NCI-H524 (cell line): ENCODE measurements around the gene BHLHA15.

ENCODE experiments used
- DNase-seq, 2 experiments: peaks; one replicate each; lab custom pipeline; 2025; lab: John Stamatoyannopoulos, UW

Gene BHLHA15

DNA sequence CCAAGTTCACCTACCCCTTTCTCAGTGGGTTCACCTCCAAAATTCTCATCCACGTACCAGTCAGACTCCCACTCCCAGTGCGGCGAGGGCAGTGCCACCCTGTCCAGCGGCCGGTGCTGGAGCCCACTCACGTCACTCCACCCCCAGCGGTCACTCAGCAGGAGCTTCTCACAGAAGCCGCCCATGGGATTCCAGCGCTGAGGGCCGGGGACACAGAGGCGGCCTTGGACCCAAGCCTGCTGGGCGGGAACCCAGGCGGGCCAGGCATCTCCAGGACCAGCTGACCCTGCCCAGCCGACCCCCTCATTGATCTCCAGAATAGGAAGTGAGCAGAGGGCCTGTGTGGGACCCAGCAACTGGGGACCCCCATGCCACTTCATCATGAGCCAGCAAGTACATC is 33.6 kb downstream of the BHLHA15 start:
- DNase-seq = no peak

DNA sequence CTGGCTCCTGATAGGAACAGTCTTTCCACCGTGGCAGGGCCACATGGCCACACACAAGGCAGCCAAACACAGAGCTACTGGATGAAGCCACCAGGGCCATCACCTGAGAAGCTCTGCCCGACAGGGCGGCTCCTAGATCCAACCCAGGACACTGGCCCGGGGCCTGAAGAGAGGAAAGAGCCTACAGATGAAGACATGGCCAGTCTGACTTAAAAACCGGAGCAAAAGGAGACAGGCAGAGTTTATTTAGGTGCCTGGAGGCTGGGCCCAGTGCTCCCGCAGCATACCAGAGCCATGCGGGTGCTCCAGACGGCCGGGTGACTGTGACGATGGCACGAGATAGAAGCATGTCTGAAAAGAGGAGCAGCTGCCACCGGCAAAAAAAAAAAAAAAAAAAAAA is 36.9 kb downstream of the BHLHA15 start:
- no peak for DNase-seq

DNA sequence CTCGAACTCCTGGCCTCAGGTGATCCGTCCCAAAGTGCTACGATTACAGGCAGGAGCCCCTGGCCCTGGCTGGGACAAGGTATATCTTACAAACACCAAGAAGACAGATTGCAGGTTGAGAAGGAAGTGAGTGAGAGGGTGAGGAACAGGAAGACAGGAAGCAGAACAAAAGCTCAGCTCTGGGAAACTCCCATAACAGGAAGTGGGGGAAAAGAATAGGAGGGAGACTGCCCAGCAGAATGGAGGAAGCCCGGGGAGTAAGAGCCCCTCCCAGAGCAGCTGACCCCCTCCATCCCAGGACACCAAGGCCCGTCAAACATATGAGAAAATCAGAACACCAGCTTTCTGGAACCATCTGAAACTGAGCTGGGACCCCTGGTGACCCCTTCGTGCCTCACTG is 37.9 kb downstream of the BHLHA15 start:
- DNase-seq = no peak

DNA sequence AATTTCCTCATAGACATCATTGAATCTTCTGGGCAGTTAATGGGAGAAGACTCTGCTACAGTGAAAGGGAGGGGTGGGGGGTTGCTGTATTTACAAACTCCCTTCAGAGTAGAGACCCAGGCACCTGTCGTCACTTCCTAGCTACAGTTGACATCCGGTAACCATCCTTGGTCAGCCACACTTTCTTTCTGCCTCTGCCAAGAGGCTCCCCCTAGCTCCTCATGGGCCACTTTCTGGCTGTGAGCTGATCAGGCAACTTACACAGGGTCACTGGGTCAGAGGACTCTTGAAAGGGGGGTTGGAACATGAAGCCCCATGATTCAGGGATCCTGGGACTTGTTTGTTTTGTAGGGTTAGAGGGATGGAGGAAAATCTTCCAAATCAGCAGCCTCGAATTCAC is 39.5 kb downstream of the BHLHA15 start:
- no peak for DNase-seq

DNA sequence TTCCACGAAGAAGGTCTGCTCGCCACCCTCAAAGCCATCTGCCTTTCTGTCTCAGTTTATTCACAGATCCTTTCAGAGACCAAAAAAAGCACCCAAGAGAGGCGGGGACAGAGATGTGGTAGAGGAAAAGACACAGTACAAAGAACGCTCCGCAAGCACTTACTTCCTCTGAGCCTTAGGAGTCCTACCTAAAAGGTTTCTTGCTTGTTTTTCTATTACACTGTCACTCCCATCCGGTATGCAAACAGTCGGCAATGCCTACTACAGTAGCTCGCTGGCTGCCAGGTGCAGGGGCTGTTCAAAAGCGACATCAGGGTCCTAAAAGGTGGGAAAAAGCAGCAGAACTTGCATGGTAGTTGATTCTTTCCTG is 40.0 kb downstream of the BHLHA15 start:
- no peak for DNase-seq

DNA sequence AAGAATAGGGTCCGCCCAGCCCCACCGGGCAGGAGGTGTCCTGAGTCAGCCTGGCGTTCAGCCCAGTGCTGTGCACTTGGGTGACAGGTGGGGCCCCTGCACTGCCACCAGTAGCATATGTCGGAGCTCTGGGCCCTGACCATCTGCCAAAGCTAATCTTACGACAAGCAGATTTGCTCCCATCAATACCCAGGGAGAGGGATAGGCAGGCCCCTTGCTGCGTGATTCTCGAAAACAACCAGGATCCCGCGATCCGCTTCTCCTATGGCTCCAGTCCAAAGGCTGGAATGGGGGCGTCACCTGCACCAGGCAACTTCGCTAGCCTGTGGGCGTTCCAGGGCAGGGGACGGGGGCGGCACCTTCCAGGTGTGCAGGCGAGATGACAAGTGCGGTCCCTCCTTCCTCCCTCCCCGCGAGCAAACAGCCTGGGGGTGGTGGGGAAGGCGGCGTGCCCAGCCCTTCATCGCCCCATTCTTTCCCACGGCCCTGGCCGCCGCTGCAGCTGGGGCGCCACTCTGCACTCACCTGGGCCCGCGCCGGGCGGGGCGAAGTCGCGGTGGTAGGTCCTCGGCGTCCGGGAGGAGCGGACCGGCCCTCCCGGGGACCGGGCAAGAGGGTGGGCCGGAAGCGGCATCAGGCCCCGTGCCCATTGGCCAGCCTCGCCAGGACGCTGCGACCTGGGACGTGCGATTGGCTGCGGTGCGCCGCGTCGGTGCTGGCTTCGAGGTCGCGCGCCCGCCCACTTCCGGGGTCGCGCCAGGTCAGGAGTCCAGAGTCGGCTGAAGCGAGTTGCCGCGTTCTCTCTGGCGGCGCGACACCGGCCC is 40.6 kb downstream of the BHLHA15 start, which contains the start of gene TECPR1:
Gene TECPR1 (minus strand): TSS at position 632 of the 824 bp plus-strand sequence. CDS start 6,086 bp downstream, outside the sequence.
- peak; percentile 91 to 96 for DNase-seq

DNA sequence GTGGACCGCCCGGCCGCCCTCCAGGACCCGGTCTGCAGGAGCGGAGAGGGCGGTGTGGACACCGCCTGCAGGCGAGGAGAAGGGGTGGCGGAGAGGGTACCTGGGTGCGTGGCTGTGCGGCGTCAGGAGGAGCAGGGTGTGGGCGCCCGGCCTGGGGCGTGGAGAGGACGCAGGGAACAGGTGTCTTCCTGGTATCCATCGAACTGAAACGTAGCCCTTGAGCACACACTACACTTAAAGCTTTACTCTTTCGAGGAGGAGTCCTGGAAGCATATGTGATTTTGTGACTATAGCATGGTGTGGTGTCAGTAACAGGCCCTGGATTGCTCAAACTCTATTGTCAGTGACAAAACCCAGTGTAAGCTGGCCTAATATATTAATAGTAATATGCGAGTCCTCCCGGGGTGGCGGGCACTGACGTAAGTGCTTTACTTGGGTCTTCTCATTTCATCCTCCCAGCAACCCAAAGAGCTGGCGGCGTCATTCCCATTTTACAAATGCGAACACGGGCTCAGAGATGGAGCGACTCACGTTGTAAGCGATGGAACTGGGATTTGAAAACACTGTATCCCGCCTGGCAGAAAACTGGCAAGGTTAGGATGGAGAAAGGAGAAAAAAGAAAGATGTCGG is 41.3 kb downstream of the BHLHA15 start:
- DNase-seq = peak; percentile 30 to 32

DNA sequence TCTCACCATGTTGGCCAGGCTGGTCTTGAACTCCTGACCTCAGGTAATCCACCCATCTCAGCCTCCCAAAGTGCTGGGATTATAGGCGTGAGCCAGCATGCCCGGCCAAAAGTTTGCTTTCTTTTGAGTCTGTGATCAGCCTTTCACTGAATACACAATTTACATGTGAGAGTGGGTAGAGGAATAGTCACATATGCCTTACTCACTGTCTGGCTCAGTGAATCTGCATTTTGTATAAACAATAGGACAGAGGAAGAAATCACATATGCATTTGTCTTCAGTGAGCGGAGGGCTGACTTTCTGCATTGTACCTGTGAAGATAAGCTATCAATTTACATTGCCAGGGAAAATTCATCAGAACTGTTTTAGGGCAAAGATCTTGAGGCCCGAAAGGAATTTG is 43.3 kb downstream of the BHLHA15 start:
- DNase-seq = no peak

DNA sequence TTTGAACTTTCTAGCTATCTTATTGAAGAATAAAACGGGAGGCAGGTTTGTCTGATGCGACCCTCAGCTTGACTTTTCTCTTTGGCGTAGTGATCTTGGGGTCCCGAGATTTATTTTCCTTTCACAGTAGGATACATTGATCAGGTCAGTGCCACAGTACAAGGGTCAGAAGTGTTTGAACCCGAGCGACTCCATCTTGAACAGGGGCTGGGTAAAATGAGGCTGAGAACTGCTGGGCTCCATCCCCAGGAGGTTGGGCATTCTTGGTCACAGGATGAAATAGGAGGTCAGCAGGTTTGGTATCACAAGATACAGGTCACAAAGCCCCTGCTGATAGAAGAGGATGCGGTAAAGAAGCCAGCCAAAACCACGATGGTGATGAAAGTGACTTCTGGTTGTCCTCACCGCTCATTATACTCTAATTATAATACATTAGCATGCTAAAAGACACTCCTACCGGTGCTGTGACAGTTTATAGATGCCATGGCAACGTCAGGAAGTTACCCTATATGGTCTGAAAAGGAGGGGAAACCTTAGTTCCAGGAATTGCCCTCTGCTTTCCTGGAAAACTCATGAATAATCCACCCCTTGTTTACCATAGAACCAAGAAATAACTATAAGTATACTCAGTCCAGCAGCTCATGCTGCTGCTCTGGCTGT is 43.8 kb downstream of the BHLHA15 start:
- no peak for DNase-seq

DNA sequence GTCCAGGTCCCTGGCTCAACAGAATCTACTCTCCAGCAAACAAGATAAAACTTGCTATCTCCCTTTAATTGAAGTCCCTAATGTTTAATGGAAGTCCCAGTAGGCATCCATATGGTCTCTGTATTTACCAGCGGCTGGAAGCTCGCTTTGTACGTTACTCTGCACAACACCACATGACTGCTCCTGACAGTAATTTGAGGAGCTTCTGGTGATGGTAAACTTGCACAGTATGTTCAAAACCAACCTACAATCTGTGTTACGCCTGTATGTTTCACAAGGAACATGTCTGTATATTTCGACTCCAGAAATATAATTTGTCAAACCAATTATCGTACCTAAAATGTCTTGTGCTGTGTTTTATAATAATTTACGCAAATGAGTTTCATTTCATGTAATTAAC is 45.2 kb downstream of the BHLHA15 start:
- no peak for DNase-seq

DNA sequence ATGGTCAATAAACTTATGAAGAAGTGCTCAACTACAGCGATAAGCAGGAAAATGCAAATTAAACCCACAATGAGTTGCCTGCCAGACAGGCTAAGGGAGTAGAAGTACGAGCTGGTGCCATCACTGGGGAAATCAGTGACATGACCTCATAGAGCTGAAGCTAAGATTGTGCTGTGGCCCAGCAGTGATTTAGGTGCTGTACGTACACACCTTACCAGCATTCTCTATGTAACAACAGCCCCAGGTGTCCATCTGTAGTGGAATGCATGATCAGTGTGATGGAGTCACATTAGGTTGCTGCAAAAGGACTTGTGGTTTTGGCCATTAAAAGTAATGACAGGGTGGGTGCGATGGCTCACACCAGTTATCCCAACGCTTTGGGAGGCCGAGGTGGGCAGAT is 46.5 kb downstream of the BHLHA15 start:
- DNase-seq = no peak
